ENCODE results near the gene PIK3C2G.

DNA sequence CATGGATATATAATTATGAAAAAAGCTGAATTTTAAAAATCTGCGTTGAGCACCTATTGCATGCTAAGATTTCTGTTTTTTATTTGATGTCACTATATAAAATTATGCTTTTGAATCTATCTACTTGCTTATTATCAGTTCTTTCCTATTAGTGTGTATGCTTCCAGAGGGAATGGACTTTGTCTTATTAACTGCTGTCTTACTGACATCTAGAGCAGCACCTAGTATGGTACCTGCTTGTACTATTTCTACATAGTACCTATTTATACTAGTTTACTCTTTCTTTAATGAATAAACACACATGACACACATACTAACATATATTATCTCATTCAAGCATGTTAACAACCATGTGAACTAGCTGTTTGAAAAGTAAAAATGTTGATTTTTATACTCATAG is 38.6 kb upstream of the PIK3C2G start:
- no peak for TF ChIP-seq EZH2 (IDR thresholded peaks at IDR 0.05; ENCODE audit: insufficient read depth, poor library complexity, severe bottlenecking)
- no peak for TF ChIP-seq EZH2phosphoT487 (IDR thresholded peaks at IDR 0.05; ENCODE audit: insufficient read depth, low read depth)
